HEK293 (cell line): Measurements from ENCODE around the gene RASA1.

Experiments used
- CTCF ChIP-seq: fragments of 450-650 bp; formaldehyde crosslinking; IDR thresholded peaks from 2 replicates; pipeline ENCODE4 v1.5.1; 2016; ENCODE audit warnings: missing biosample characterization, missing genetic modification characterization
- HOXC10 ChIP-seq: sonication (generic); formaldehyde crosslinking; IDR thresholded peaks from 2 replicates; pipeline ENCODE4 v1.8.1; 2023; ENCODE audit warnings: mild to moderate bottlenecking, missing genetic modification reagents
- OVOL3 ChIP-seq: fragments of 450-650 bp; formaldehyde crosslinking; IDR thresholded peaks from 2 replicates; pipeline ENCODE4 v1.5.1; 2016; ENCODE audit warnings: missing biosample characterization, missing genetic modification characterization
- RBAK ChIP-seq: fragments of 450-650 bp; formaldehyde crosslinking; IDR thresholded peaks from 2 replicates; pipeline ENCODE4 v1.5.1; 2016; ENCODE audit warnings: missing biosample characterization, missing genetic modification characterization
- TCF7L2 ChIP-seq: IDR thresholded peaks from 2 replicates; pipeline ENCODE4 v1.6.1; 2011; ENCODE audit warnings: low read depth, mild to moderate bottlenecking, inconsistent platforms, low read length, moderate library complexity, borderline replicate concordance
- YY1 ChIP-seq: fragments of 450-650 bp; formaldehyde crosslinking; IDR thresholded peaks from 2 replicates; pipeline ENCODE4 v1.5.1; 2018; ENCODE audit warnings: missing biosample characterization, missing genetic modification characterization
- ZBTB7A ChIP-seq: fragments of 450-650 bp; formaldehyde crosslinking; IDR thresholded peaks from 2 replicates; pipeline ENCODE4 v1.5.1; 2016; ENCODE audit warnings: low read depth, missing biosample characterization, missing genetic modification characterization
- ZNF121 ChIP-seq: fragments of 450-650 bp; formaldehyde crosslinking; IDR thresholded peaks from 2 replicates; pipeline ENCODE4 v1.5.1; 2016; ENCODE audit warnings: missing biosample characterization, missing genetic modification characterization
- ZNF214 ChIP-seq: fragments of 450-650 bp; formaldehyde crosslinking; IDR thresholded peaks from 2 replicates; pipeline ENCODE4 v1.5.1; 2017; ENCODE audit warnings: missing biosample characterization, mild to moderate bottlenecking, missing genetic modification characterization, borderline replicate concordance
- ZNF555 ChIP-seq: fragments of 450-650 bp; formaldehyde crosslinking; conservative IDR thresholded peaks from 2 replicates; pipeline ENCODE4 v1.5.1; 2017; ENCODE audit warnings: missing biosample characterization, mild to moderate bottlenecking, missing genetic modification characterization, inconsistent platforms
- ZNF777 ChIP-seq: fragments of 450-650 bp; formaldehyde crosslinking; IDR thresholded peaks from 2 replicates; pipeline ENCODE4 v1.5.1; 2017; ENCODE audit warnings: missing biosample characterization, missing genetic modification characterization, borderline replicate concordance
- TF ChIP-seq, protein P1 (sequence below): fragments of 450-650 bp; formaldehyde crosslinking; IDR thresholded peaks from 2 replicates; pipeline ENCODE4 v1.5.1; 2016; ENCODE audit warnings: missing biosample characterization, missing genetic modification characterization
- TF ChIP-seq, protein P2 (sequence below): fragments of 450-650 bp; formaldehyde crosslinking; IDR thresholded peaks from 2 replicates; pipeline ENCODE4 v1.5.1; 2017; ENCODE audit warnings: missing biosample characterization, missing genetic modification characterization

DNA sequence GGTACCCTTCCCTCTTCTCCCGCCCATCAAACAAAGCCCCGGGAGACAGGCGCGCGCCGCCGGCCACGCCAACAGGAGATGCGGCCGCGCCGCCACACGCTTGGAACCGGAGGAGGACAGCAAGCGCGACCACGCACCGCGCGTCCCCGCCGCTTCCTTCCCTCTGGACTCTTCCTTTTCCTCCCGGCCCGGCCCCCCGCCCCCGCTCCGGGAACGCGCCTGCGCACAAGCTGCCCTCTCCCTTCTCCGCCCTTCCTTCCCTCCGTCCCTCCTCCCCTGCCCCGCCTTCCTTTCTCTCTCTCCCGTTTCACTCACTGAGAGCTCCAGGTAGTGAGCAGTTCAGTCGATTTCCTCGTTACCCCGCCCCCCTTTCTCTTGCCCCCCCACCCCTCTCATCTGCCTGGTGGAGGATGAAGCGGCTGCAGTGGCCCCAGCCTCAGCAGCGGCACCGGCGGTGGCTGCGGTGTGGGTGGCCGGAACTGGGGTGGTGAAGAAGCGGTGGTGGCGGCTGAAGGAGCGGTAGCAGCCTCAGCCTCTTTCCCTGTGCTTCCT, at the start of gene RASA1:
- TF ChIP-seq TCF7L2 = no peak
- TF ChIP-seq, protein P1, sequence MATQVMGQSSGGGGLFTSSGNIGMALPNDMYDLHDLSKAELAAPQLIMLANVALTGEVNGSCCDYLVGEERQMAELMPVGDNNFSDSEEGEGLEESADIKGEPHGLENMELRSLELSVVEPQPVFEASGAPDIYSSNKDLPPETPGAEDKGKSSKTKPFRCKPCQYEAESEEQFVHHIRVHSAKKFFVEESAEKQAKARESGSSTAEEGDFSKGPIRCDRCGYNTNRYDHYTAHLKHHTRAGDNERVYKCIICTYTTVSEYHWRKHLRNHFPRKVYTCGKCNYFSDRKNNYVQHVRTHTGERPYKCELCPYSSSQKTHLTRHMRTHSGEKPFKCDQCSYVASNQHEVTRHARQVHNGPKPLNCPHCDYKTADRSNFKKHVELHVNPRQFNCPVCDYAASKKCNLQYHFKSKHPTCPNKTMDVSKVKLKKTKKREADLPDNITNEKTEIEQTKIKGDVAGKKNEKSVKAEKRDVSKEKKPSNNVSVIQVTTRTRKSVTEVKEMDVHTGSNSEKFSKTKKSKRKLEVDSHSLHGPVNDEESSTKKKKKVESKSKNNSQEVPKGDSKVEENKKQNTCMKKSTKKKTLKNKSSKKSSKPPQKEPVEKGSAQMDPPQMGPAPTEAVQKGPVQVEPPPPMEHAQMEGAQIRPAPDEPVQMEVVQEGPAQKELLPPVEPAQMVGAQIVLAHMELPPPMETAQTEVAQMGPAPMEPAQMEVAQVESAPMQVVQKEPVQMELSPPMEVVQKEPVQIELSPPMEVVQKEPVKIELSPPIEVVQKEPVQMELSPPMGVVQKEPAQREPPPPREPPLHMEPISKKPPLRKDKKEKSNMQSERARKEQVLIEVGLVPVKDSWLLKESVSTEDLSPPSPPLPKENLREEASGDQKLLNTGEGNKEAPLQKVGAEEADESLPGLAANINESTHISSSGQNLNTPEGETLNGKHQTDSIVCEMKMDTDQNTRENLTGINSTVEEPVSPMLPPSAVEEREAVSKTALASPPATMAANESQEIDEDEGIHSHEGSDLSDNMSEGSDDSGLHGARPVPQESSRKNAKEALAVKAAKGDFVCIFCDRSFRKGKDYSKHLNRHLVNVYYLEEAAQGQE (tag by site-specific recombination) = no peak
- no peak for TF ChIP-seq ZBTB7A
- no peak for TF ChIP-seq HOXC10 (CRISPR knock-in tag)
- TF ChIP-seq CTCF (tag by site-specific recombination) = no peak
- no peak for TF ChIP-seq OVOL3 (tag by site-specific recombination)
- TF ChIP-seq ZNF555 (tag by site-specific recombination) = no peak
- TF ChIP-seq ZNF777 (tag by site-specific recombination) = no peak
- TF ChIP-seq, protein P2, sequence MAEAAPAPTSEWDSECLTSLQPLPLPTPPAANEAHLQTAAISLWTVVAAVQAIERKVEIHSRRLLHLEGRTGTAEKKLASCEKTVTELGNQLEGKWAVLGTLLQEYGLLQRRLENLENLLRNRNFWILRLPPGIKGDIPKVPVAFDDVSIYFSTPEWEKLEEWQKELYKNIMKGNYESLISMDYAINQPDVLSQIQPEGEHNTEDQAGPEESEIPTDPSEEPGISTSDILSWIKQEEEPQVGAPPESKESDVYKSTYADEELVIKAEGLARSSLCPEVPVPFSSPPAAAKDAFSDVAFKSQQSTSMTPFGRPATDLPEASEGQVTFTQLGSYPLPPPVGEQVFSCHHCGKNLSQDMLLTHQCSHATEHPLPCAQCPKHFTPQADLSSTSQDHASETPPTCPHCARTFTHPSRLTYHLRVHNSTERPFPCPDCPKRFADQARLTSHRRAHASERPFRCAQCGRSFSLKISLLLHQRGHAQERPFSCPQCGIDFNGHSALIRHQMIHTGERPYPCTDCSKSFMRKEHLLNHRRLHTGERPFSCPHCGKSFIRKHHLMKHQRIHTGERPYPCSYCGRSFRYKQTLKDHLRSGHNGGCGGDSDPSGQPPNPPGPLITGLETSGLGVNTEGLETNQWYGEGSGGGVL (tag by site-specific recombination) = 0 out of 2 replicates have a peak, but pooled peaks have one; percentile 12
- no peak for TF ChIP-seq YY1 (tag by site-specific recombination)
- TF ChIP-seq RBAK (tag by site-specific recombination) = no peak
- TF ChIP-seq ZNF121 (tag by site-specific recombination) = no peak
- no peak for TF ChIP-seq ZNF214 (tag by site-specific recombination)
